T-helper 2 cell treated with Interferon-gamma antibody and Interleukin-4, amounts not matched to agents 100 ng/mL and 5 ng/mL, for 36 hours (primary cell): ENCODE measurements around the gene SLC9A9. TPM values are rescaled to one million over a fixed set of nuclear protein-coding genes. Genes with fewer than 3 reads are reported as not detected.
"Not testable (repeated sequence)": the region's sequence is repeated elsewhere in the genome, so short reads cannot be mapped to it uniquely, and the experiment has no call there.

Experiments
- intact Hi-C: fragments of 100-400 bp; cut with micrococcal nuclease; formaldehyde crosslinking; loops from one replicate; pipeline ENCODE4 v1.15.1; 2023
- total RNA-seq: library from RNA; stranded (reverse); gene quantifications from 2 replicates; pipeline ENCODE4 v1.2.3, GENCODE V29; 2022

Gene SLC9A9
- total RNA-seq, 1 donor from 2014 or later, result 13.4 TPM

DNA sequence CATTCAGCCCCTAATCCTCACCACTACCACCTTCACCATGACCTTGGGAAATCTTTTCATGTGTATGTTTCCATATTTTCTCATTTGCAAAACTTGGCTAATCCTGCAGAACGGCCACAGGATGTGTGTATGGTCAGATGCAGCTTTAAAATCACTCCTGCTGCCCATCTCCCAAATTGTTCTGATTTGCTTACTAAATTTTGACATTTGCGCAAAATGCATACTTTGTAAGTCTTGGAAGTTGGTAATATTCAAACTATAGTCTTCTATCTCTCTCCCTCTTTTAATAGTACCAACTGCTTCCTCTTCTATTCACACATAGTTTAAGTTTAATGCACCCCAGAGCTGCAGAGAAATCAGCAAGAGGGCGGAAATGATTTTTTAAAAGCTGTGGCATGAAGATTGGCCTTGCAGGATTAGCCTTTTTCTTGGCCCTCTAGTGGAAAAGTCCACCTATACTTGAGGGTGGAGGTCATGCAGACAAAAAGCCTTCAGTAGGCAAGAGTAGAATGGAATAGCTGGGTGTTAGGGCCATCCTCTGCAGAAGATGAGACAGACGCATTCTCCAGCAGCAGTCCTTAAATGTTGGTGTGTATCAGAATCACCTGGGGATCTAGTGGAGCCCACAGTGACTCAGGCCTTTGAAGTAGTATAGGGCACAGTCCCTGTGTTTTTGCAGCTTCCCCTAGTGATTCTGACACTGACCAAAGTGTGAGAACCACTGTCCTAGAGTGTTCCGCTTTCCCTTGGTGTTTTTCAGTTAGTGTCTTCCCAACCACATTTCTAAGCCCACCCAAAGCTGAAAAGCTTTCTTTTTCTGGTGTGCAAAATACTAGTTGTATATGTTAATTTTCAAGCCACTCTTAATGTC, 547.0 kb downstream of the SLC9A9 start:
- intact Hi-C loops, result no loop called here

DNA sequence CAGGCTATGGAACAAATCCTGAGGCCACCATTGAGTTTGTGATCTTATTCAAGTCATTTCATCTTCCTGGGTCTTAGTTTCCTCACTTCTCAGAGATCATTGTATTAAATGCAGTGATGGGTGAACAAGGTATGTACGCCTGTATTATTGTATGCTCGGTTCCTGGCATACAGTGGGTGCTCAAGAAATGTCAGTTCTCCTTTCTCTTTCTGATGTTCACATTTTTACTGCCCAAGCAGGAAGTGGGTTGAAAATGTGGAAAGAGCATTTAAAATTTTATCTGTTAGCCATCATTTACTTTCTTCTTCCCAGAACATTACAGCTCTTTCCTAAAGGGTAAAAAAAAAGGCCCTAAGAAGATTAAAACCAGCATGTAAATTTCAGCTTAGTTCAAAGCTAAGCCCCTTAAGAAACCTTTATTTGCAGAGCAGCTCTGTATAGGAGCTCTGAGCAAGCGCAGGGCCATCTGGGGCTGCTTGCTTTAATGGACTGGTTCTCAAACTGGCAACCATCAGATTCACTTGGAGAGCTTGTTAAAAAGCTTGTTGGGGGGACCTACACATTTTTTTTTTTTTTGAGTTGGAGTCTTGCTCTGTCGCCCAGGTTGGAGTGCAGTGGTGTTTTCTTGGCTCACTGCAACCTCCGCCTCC, 549.3 kb downstream of the SLC9A9 start:
- intact Hi-C loops, result loop anchor here (10.0 kb wide), 1 partner anchor 66 kb away; no protein-coding TSS in a partner anchor

DNA sequence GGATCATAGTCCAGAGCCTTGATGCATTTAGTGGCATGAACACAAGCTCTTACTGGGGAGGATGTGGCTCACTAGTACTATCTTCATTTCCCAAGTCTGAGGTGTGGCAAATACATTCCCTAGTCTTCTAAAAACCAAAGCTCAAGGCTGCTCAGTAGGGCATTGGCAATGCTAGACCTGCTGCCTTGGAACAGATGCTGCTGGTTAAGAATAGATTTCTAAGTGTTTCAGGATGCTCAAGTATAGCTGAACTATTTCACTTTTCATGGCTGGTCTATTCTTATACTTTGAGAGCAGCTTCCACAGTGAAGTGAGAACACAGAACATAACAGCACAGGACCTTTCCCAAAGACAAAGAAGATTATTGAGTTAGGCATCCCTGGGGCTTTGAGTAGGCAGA, 549.9 kb downstream of the SLC9A9 start:
- intact Hi-C loops, result loop anchor here (10.0 kb wide), 1 partner anchor 66 kb away; no protein-coding TSS in a partner anchor

DNA sequence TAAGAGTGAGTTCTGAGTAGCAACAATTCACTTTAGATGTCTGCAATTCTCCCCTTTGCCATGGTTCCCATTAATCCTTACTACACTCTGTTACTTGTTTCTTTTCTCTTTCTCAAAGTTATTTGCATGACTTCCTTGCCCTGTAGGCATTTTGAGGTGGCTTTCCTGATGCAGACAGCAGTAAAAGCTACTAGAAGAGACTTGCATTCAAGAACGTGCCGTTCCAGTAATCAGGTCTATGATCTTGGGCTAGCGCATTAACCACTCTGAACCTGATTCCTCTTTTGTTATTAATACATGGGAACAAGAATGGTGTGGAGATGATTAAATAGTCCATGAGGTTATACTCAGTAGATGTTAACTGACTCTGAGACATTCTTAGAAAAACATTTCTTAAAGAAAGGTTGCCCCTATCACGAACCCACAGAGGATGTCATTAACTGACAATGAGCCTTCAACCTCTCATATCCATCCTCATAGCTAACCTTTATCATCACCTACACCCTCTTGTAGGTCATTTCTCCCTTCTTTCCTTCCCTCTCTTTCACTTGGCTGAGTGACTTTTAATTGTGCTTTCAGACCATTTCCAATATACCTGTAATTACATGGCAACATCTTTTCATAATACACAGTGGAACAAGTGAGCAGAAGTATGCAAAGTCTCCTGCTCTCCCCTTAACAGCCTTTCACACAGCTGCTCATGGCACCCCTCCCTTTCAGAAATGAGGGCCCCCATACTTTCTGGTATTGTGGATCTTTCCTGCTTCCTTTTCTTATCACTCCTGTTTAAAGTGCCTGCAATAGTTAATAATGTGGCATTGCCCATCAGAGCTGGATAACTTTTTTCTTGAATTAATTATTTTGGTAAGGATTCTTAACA, 552.8 kb downstream of the SLC9A9 start:
- intact Hi-C loops, result loop anchor here (2.0 to 10.0 kb wide), 2 partner anchors 69 to 175 kb away; no protein-coding TSS in a partner anchor

DNA sequence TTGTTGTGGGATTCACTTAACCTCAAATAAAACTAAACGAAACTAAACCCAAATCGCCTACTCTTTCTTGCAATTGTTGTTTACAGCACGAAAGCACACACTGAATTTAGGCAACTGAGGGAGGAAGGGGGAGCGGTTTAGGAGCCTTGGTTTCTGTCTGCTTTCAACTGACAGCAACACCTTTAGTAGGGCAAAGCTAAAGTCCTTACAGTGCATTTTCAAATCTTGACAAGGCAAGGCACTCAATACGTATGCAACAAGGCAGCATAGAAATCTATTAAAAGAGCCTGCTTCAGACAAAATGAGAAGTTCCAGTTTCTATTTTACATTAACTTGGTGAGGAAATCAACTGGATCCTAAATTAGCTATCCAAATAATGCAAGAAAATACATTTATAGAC, 554.1 kb downstream of the SLC9A9 start:
- intact Hi-C loops, result loop anchor here (2.0 to 10.0 kb wide), 2 partner anchors 71 to 173 kb away; no protein-coding TSS in a partner anchor

DNA sequence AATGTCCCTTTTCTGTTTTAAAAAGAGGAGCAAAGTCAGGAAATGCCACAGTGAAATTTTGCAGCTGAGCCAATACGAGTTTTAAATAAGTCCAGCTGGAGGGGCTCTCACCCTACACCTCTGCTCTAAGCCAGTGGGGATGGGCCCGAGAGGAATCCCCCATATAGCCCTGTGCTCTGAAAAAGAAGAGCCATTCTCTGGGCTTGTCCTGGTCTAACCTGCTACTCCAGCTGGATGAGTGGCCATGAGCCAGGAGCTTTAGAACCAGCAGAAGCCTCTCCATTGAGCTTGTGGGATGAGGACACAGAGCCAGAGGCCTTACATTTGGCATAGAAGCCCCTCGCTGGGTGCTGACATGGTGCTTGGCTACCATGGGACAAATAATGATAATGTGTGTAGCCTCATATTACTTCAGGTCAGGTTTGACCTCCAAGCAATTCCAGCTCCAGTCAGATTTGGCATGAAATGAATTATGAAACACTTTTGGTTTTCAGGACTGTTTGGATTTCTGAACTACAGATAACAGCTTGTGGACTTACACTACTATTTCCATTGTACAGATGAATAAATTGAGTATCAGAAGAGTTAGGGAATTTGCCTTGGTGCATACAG, 556.3 kb downstream of the SLC9A9 start:
- intact Hi-C loops, result loop anchor here (10.0 kb wide), 1 partner anchor 73 kb away; no protein-coding TSS in a partner anchor

DNA sequence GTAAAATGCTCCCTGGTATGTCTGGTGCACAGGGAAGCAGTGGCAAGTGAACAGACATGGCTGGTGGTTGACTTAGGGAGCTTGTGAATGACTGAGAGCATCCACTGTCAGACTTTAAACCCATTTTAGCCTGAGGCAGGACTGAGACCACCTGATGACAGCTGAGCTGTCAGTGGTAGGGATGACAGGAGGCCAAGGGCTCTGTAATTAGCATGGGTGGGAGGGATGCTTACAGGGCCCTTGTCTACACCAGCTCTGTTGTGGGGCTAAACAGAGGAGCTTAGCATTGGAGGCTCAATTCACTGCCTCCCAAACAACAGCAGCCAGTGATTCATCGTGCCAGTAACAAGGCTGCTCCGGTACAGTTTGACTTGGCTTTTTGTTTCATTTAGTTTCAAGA, 559.3 kb downstream of the SLC9A9 start:
- intact Hi-C loops, result no loop called here

DNA sequence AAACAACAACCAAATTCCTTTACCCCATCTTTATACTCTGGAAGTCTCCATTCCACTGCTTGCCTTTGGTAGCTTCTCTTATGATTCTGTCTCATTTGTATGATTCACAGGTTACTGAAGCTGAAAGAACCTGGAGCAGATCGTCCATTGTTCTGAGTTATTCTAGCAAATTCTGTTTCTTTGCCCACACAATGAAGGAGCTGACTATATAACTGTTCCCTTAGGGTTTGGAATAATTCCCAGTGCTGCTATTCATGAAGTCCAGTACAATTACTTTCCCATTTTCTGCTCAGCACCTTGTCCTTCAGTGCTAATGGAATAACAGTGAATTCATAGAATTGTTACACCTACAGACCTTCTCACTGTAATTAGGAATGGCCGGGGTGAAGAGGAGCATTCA, 560.9 kb downstream of the SLC9A9 start:
- intact Hi-C loops, result no loop called here

DNA sequence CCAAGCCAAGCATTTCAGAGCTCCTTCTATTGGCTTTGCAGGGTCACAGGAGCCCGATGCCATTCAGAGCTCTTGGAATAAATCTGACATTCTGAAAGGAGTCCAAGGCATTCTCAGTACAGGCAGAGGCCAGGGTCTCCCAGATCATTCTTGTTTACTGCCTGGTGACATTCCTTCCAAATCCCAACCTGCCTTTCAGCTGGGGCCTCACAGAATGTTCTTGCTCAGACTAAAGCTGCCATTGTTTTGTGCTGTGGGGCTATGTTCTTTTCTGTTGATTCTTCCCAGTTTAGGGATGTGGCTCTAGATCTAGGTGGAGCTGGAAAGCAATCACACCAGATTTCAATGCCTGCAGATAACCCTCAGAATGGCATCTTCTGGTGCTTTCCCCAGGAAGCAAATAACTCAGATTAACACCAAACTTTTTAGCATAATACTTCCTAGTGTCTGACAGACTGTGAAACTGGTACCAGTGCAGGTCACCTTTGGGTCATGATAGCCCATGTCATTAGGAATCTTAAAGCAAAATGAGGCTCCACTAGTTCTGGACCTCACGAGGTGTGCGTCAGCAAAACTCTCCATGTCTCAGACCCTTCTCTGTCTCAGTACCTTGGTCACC, 561.8 kb downstream of the SLC9A9 start:
- intact Hi-C loops, result no loop called here

DNA sequence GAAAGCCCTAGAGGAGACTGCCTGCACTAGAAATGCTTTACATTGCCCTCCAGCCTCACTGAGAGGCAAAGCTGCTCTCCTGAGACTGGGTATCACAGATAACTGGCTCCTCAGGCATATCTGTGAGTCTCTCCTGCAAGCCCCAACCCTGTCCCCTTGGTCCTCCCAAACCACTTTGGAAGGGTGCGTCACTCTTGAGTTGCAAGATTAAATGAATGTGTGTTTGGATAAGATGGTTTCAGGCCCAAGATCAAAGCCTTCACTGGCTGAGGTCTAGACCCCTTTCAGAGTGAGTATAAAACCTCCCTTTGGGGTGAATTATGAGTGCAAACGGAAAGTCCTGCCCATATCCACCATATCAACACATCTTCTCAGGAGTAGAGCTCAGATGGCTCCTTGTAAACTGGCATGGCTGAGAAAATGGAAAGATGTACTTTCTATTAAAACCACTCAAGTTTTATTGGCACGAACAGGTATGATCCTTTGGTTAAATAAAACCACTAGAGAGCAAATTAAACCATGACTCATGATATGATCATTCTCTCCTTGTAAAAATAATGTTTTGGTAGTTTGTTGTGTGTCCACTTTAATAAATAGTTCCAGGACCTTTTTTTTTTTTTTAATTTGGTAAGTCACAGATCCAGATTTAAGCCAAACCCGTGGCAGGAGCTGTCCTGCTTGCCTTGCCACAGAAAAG, 564.7 kb downstream of the SLC9A9 start:
- intact Hi-C loops, result no loop called here

DNA sequence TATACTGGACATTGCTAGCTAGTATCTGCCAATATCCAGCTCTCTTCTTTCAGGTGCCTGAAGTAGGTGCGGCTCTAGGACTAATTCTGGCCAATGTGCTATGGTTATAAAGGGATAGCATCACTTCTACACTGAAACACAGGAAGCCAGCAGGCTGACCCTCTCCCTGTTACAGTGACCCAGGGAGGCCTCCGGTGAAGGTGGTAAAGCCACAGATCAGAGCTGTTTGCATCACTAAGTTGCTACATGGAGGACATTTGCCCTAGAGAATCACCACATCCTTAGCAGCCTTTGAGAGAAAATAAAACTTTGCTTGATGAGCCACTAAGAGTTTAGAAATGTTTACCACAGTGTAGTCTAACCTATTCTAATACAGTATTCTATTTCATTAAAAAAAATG, 567.3 kb downstream of the SLC9A9 start:
- intact Hi-C loops, result no loop called here

DNA sequence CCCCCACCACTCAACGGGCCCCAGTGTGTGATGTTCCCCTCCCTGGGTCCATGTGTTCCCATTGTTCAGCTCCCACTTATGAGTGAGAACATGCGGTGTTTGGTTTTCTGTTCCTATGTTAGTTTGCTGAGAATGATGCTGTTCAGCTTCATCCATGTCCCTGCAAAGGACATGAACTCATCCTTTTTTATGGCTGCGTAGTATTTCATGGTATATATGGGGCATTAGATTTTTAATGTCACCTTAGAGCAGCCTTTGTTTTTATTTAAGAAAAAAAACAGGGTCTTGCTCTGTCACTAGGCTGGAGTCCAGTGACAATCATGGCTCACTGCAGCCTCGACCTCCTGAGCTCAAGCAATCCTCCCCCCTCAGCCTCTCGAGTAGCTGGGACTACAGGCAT, 568.7 kb downstream of the SLC9A9 start:
- intact Hi-C loops, result not testable (repeated sequence)

DNA sequence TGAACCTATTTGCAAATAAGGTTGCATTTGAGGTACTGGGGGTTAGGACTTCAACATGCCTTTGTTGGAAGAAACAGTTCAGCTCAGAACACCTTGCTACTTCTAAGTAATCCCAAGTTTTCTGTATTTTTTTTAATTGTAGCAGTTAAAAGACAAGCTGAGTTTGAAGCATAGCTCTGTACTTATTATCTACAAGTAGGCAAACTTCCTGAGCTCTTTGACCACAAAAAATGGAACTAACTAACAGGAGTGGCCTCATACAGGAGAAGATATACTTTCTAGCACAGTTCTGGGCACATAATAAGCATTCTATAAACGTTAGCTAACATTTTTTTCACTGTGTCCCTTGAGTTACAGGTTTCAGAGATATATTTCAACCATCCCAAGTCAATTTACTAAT, 569.5 kb downstream of the SLC9A9 start:
- intact Hi-C loops, result no loop called here

DNA sequence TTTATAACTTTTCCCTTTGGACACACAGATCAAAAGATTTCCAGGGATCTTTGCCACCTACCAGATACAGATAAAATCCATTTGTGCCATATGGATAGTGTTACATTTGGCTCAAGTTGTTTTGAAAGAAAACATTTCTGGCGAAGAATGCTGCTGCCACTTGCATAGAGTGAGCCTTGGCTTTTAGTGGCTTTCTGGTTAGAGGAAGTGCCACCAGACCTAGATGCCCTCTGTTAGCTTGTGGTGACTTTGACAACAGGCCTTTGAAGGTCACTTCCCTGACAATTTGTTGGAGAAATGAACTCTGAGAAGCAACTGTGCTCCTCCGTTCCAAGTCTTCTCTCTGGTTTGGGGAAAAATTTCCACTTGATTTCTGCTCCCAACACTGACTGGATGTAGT, 570.7 kb downstream of the SLC9A9 start:
- intact Hi-C loops, result no loop called here

DNA sequence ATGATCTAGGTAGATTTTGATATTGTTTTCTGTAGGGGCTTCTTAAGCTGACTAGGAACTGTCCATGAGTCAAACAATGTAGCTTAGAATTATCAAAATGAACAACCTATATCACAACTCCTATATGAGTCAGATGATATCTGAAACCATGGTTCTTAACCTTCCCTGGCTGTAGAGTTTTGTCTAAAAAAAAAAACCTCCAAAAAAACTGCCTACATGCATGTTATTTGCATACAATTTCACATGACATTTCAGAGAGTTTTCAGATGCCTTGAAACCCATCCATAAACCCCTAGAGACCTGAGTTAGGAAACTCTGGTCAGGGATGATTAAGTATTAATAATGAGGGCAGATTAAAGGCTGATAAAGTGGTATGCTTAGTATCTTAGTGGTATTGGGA, 571.7 kb downstream of the SLC9A9 start:
- intact Hi-C loops, result no loop called here

DNA sequence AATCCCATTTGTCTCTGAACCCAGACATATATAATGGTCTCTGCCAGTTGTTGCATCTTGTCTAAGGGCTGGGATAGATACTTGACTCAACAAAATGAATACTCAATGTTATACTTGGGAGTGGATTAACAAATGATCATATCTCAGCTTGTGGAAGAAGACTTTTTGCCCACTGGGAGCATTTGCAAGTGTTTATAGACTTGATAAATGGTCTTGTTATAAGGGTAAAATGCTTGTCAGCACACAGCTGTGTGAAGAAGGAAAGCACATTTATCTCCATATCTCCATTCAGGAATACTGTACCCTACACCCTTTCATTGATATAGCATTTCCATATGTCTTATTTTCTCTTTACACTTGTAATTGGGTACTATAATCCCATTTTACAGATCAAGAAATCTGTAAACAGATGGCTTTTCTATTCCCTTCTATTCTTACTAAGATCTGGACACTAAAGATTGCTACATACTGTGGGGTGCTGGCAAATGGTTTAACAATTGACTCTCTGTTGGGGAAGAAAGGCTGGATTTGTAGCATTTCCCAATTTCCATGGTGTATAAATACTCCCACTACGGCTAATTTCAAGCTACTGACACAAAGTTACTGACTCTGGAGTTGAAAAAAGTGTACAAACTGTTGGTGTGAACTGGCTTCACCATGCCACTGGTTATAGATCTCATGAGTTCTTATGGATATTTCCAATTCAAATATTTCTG, 574.1 kb downstream of the SLC9A9 start:
- intact Hi-C loops, result no loop called here

DNA sequence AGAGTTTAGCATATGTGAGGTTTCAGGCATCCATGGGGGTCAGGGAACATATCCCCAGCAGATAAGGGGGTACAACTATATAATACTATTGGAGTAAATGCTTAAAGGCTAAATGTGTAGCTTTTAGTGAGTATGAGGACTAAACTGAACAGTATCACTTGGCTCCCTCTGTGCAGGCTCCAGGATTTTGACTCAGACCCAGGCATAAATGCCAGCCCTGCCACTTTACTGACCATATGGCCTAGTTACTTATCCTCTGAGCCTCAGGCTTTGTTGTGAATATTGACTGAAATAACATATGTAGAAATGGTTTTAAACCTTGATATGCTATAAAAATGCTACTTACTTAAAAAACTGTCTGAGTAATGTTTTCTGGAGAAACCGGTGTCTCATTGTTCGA, 577.1 kb downstream of the SLC9A9 start:
- intact Hi-C loops, result no loop called here

DNA sequence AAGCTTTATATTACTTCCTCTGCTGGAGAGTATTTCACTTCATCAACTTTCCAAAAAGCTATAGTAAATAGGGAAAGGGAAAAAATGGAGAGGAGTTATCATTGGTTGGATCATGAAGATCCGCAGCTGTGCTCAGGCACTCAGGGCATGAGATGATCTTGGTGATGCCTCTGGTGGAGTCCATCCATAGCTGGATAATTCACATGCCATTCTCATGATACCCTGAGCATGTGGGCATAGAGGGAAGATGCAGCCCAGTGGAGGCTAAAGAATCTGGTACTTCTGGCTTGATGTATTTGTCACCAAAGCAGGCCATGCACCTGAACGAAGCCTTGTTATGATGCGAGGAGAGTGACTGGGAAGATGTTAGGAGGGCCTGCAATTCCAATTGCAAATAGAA, 578.5 kb downstream of the SLC9A9 start:
- intact Hi-C loops, result no loop called here

DNA sequence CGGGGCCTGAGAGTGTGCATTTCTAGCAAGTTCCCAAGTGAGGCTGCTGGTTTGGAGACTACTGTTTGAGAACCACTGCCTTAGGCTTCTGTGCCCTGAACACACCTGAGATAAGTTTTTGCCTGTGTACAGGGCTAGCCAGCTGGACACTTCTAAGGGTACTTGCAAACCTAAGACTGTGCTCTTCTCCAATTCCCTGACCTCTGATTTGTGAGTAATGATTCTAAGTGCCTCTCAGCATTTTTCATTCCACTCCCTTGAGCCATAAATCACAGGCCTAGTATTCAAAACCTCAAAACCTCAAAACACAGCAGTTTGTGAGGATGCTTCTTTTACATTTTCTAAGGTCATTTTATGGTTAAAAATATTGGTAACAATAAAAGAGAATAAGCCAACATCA, 580.3 kb downstream of the SLC9A9 start:
- intact Hi-C loops, result no loop called here
